ENCODE data around the gene FAM107B. TPM values are rescaled to one million over a fixed set of nuclear protein-coding genes. Genes with fewer than 3 reads are reported as not detected.
A peak's percentile ranks its signal among the peaks of the same experiment; 100 is the strongest.

The FAM107B gene
- total and polyA plus RNA-seq, 4 donors: 38.4 to 85.4 (median 68.9) TPM

DNA sequence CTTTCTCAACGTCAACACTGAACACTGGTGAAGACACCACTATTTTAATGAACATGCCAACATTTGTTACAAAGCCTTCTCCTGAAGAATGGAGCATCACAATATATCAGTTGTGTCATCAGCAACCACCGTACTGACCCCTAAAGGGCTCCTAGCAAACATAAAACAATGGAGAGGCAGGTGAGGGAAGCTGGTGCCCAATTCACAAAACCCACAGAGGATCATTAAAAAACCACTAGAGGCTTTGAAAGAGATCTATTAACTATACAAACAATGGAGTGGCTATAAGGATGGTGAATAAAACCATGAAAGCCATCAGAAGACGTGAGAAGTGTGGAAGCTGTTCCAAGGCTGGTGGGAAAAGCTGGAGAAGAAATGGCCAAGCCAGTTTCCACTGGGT is 150.8 kb downstream of the FAM107B start:
- no peak overlapping the region for H3K9ac ChIP-seq (ENCODE audit: insufficient read depth in 1 of 2, low read length in 2 of 2)
- peaks cover 0 to 22% (median 4%) of the 10 kb centered on the region in 5 donors for H3K4me1 ChIP-seq (ENCODE audit: control insufficient read depth in 5 of 5, insufficient read depth in 5 of 5, low read length in 5 of 5)
- H3K27me3 ChIP-seq (ENCODE audit: control insufficient read depth in 3 of 3, insufficient read depth in 3 of 3, low read length in 2 of 3): no peaks in the 10 kb centered on the region
- H3K4me3 ChIP-seq: no peak overlapping the region
- no peak for DNase-seq
- H3K36me3 ChIP-seq (ENCODE audit: control insufficient read depth in 4 of 4, insufficient read depth in 4 of 4, low read length in 4 of 4): no peaks in the 10 kb centered on the region
- H3K9me3 ChIP-seq (ENCODE audit: control insufficient read depth in 4 of 4, insufficient read depth in 3 of 4, low read length in 3 of 4): no peaks in the 10 kb centered on the region
- H3K27ac ChIP-seq (ENCODE audit: low read depth in 1 of 2, low read length in 1 of 2): no peak overlapping the region
- no peak for ATAC-seq (ENCODE audit: insufficient read depth, low FRiP score)
- 84 to 94% methylated on average over 3 of the region's 3 CpGs for WGBS, 2 donors
- TF ChIP-seq CTCF (IDR thresholded peaks at IDR 0.05; ENCODE audit: control extremely low read depth, extremely low read depth): no peak

DNA sequence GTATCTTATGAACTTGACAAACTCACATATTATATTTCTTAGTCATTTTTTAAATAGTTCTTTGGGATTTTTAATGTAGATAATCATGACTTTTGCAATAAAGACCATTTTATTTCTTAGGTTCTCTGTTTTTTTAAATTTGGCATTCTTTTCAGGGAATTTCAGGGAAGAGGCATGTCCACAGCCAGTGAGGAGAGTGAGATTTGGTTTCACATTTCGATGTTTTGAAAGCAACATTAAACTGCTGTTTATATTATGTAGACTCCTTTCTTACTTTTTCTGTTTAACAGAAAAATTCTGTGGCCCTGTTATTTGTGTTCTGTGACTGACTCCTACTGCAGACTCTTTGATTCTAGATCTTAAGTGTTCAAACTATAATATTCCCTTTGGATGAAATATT is 153.7 kb downstream of the FAM107B start:
- 75 to 86% methylated on average over 1 of the region's 1 CpG for WGBS, 2 donors
- H3K4me1 ChIP-seq (ENCODE audit: control insufficient read depth in 5 of 5, insufficient read depth in 5 of 5, low read length in 5 of 5): peaks cover 3 to 25% (median 7%) of the 10 kb centered on the region in 5 donors
- peak in 2 of 3 donors; percentile 31 to 58 for DNase-seq
- no peak overlapping the region for H3K27ac ChIP-seq (ENCODE audit: low read depth in 1 of 2, low read length in 1 of 2)
- no peak overlapping the region for H3K4me3 ChIP-seq
- no peaks in the 10 kb centered on the region for H3K27me3 ChIP-seq (ENCODE audit: control insufficient read depth in 3 of 3, insufficient read depth in 3 of 3, low read length in 2 of 3)
- no peak for ATAC-seq (ENCODE audit: insufficient read depth, low FRiP score)
- H3K9ac ChIP-seq (ENCODE audit: insufficient read depth in 1 of 2, low read length in 2 of 2): no peak overlapping the region
- no peaks in the 10 kb centered on the region for H3K9me3 ChIP-seq (ENCODE audit: control insufficient read depth in 4 of 4, insufficient read depth in 3 of 4, low read length in 3 of 4)
- TF ChIP-seq CTCF (IDR thresholded peaks at IDR 0.05; ENCODE audit: control extremely low read depth, extremely low read depth): no peak
- H3K36me3 ChIP-seq (ENCODE audit: control insufficient read depth in 4 of 4, insufficient read depth in 4 of 4, low read length in 4 of 4): no peaks in the 10 kb centered on the region

DNA sequence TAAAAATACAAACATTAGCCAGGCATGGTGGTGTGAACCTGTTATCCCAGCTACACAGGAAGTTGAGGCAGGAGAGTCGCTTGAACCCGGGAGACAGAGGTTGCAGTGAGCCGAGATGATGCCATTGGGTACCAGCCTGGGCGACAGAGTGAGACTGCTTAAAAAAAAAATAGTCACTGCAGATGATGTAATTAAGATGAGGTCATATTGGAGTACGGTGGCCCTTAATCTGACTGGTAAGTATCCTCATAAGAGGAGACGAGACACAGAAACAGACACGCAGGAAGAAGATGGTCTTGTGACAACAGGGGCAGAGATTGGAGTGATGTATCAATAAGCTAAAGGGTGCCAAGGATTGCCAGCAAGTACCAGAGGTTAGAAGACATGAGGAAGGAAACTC is 156.0 kb downstream of the FAM107B start:
- H3K9me3 ChIP-seq (ENCODE audit: control insufficient read depth in 4 of 4, insufficient read depth in 3 of 4, low read length in 3 of 4): no peaks in the 10 kb centered on the region
- no peak overlapping the region for H3K27ac ChIP-seq (ENCODE audit: low read depth in 1 of 2, low read length in 1 of 2)
- H3K27me3 ChIP-seq (ENCODE audit: control insufficient read depth in 3 of 3, insufficient read depth in 3 of 3, low read length in 2 of 3): no peaks in the 10 kb centered on the region
- no peak for DNase-seq
- ATAC-seq (ENCODE audit: insufficient read depth, low FRiP score): no peak
- no peak for TF ChIP-seq CTCF (IDR thresholded peaks at IDR 0.05; ENCODE audit: control extremely low read depth, extremely low read depth)
- WGBS, 2 donors: 73 to 76% methylated on average over 6 to 7 of the region's 7 CpGs
- H3K36me3 ChIP-seq (ENCODE audit: control insufficient read depth in 4 of 4, insufficient read depth in 4 of 4, low read length in 4 of 4): no peaks in the 10 kb centered on the region
- H3K9ac ChIP-seq (ENCODE audit: insufficient read depth in 1 of 2, low read length in 2 of 2): no peak overlapping the region
- H3K4me1 ChIP-seq (ENCODE audit: control insufficient read depth in 5 of 5, insufficient read depth in 5 of 5, low read length in 5 of 5): peaks cover 0 to 15% (median 6%) of the 10 kb centered on the region in 5 donors
- no peak overlapping the region for H3K4me3 ChIP-seq

GRCh38 chr10:14617852-14618251 is 156.8 kb downstream of the FAM107B start:
- H3K4me1 ChIP-seq (ENCODE audit: control insufficient read depth in 5 of 5, insufficient read depth in 5 of 5, low read length in 5 of 5): peaks cover 0 to 15% (median 6%) of the 10 kb centered on the region in 5 donors
- H3K27me3 ChIP-seq (ENCODE audit: control insufficient read depth in 3 of 3, insufficient read depth in 3 of 3, low read length in 2 of 3): no peaks in the 10 kb centered on the region
- H3K27ac ChIP-seq (ENCODE audit: low read depth in 1 of 2, low read length in 1 of 2): no peak overlapping the region
- ATAC-seq (ENCODE audit: insufficient read depth, low FRiP score) (peak; percentile 75), DNase-seq (no peak)
- no peaks in the 10 kb centered on the region for H3K9me3 ChIP-seq (ENCODE audit: control insufficient read depth in 4 of 4, insufficient read depth in 3 of 4, low read length in 3 of 4)
- H3K4me3 ChIP-seq: no peak overlapping the region
- H3K9ac ChIP-seq (ENCODE audit: insufficient read depth in 1 of 2, low read length in 2 of 2): no peak overlapping the region
- WGBS, 2 donors: 58 to 77% methylated on average over 4 of the region's 4 CpGs
- H3K36me3 ChIP-seq (ENCODE audit: control insufficient read depth in 4 of 4, insufficient read depth in 4 of 4, low read length in 4 of 4): no peaks in the 10 kb centered on the region
- TF ChIP-seq CTCF (IDR thresholded peaks at IDR 0.05; ENCODE audit: control extremely low read depth, extremely low read depth): no peak

Measured in lung (tissue), 12 donors.